Mucosa of descending colon (tissue), 3 donors: ENCODE data around the gene SIRT5. TPM values are rescaled to one million over a fixed set of nuclear protein-coding genes. Genes with fewer than 3 reads are reported as not detected.

Source experiments
- ATAC-seq: fragments of 200-7000 bp; cut with Tn5 transposase; one replicate; pipeline ENCODE4 v1.9.1; 2020; ENCODE audit warnings: mild to moderate bottlenecking, moderate library complexity
- DNase-seq, 3 donors: peaks; one replicate each; pipeline ENCODE4 v3.0.0-alpha.2; 2020
- H3K36me3 ChIP-seq: fragments of 200-600 bp; one replicate; pipeline ENCODE4 v1.8.0; 2021; ENCODE audit warnings: low read depth, mild to moderate bottlenecking
- H3K4me1 ChIP-seq: fragments of 200-600 bp; one replicate; pipeline ENCODE4 v1.8.0; 2021; ENCODE audit warnings: low read depth, mild to moderate bottlenecking
- H3K4me3 ChIP-seq: fragments of 200-600 bp; one replicate; pipeline ENCODE4 v1.8.0; 2021; ENCODE audit warnings: mild to moderate bottlenecking
- H3K9me3 ChIP-seq: fragments of 200-600 bp; one replicate; pipeline ENCODE4 v1.8.0; 2021; ENCODE audit warnings: mild to moderate bottlenecking
- CTCF ChIP-seq: fragments of 200-600 bp; IDR thresholded peaks from one replicate; pipeline ENCODE4 v1.8.0; 2022; ENCODE audit warnings: antibody characterized with exemption, mild to moderate bottlenecking
- intact Hi-C, 2 donors: fragments of 100-400 bp; cut with DNase I in 1 of 2; cut with micrococcal nuclease in 1 of 2; formaldehyde crosslinking; loops; one replicate each; pipeline versions ENCODE4 v1.11.0 to v1.11.1; 2022; cut with DNase I, micrococcal nuclease
- total RNA-seq, 3 donors: library from RNA; stranded (reverse); fragmentation: NEBNext Ultra II Directional in 2 of 3; extraction: Animal tissue kit (Norgen Biotek cat#: 25700) in 2 of 3; gene quantifications; one replicate each; pipeline versions ENCODE4 v1.2.1 to v1.2.4, GENCODE V29; 2021 to 2023
- donor health status: DM: no; HTN: no; CAD: no; lungs with moderate emphysema.
- donor health status: DM: no; HTN: no; CAD: no.
- donor health status: DM: no; HTN: yes; CAD: no.

Gene SIRT5
- total RNA-seq, 3 donors from 2014 or later, result 15.9 to 21.1 (median 16.5) TPM

GRCh38 chr6:13611715-13612114, 37.3 kb downstream of the SIRT5 start:
- Histone ChIP-seq H3K9me3 (no peaks in the 10 kb centered on the region), H3K4me1 (peaks cover 17% of the 10 kb centered on the region), H3K36me3 (no peaks in the 10 kb centered on the region), H3K4me3 (no peak overlapping the region)
- no peak for DNase-seq
- no peak for TF ChIP-seq CTCF
- intact Hi-C loops, result no loop called here
- no peak for ATAC-seq

GRCh38 chr6:13613029-13613594, 38.7 kb downstream of the SIRT5 start:
- no peak for TF ChIP-seq CTCF
- Histone ChIP-seq H3K4me1 (peaks cover 19% of the 10 kb centered on the region), H3K36me3 (no peaks in the 10 kb centered on the region), H3K9me3 (no peaks in the 10 kb centered on the region), H3K4me3 (no peak overlapping the region)
- no peak for ATAC-seq
- intact Hi-C loops, result no loop called here
- DNase-seq, result no peak

- DNase-seq (peak; percentile 63 to 76 (median 75)), ATAC-seq (peak; percentile 67)
- intact Hi-C loops, result no loop called here
- Histone ChIP-seq H3K36me3 (no peaks in the 10 kb centered on the region), H3K9me3 (no peaks in the 10 kb centered on the region), H3K4me3 (peak overlapping the region; percentile 74), H3K4me1 (peaks cover 19% of the 10 kb centered on the region)
- no peak for TF ChIP-seq CTCF
Measured at GRCh38 chr6:13614126-13614925, 39.9 kb downstream of the SIRT5 start.

GRCh38 chr6:13614926-13615791, 40.8 kb downstream of the SIRT5 start, which contains the start of gene NOL7:
TSS of gene NOL7 (plus strand) at chr6:13615335. CDS start at chr6:13615359, 24 bp downstream.
- DNase-seq (peak; percentile 98 to 99 (median 98)), ATAC-seq (peak; percentile 98)
- H3K9me3 ChIP-seq, result no peaks in the 10 kb centered on the region
- no peaks in the 10 kb centered on the region for H3K36me3 ChIP-seq
- intact Hi-C loops, result no loop called here
- peak within 1 kb of the TSS; percentile 74 for H3K4me3 ChIP-seq
- peaks cover 19% of the 10 kb centered on the region for H3K4me1 ChIP-seq
- TF ChIP-seq CTCF, result peak; percentile 94

GRCh38 chr6:13615792-13616120, 41.4 kb downstream of the SIRT5 start:
- no peak for TF ChIP-seq CTCF
- ATAC-seq (peak; percentile 60), DNase-seq (peak; percentile 75 to 79 (median 76))
- intact Hi-C loops, result no loop called here
- H3K36me3 ChIP-seq, result no peaks in the 10 kb centered on the region
- no peaks in the 10 kb centered on the region for H3K9me3 ChIP-seq
- peak overlapping the region; percentile 74 for H3K4me3 ChIP-seq
- peaks cover 19% of the 10 kb centered on the region for H3K4me1 ChIP-seq
